SIG-M5 treated with dmso at 0.1 percent for 504 hours (cell line): ENCODE data around the gene AIM2.
"Not testable (repeated sequence)": the region's sequence is repeated elsewhere in the genome, so short reads cannot be mapped to it uniquely, and the experiment has no call there.

Experiments used
- DNase-seq: peaks from one replicate; lab custom pipeline; 2025; ENCODE audit not compliant: unreplicated experiment; lab: John Stamatoyannopoulos, UW

Gene AIM2

GRCh38 chr1:159081626-159082025, 5.1 kb upstream of the AIM2 start:
- no peak for DNase-seq

- DNase-seq: no peak
Observed at GRCh38 chr1:159079525-159079924, 3.0 kb upstream of the AIM2 start.

- peak; percentile 92 for DNase-seq
Observed at GRCh38 chr1:159077120-159077961, 775 bp upstream of the AIM2 start.

GRCh38 chr1:159071970-159072582, 4.5 kb downstream of the AIM2 start:
- DNase-seq: peak; percentile 83

GRCh38 chr1:159068886-159069285, 7.7 kb downstream of the AIM2 start:
- peak; percentile 62 for DNase-seq

- DNase-seq: peak; percentile 98
Observed at GRCh38 chr1:159067699-159068621, 8.6 kb downstream of the AIM2 start.

GRCh38 chr1:159066108-159066507, 10.5 kb downstream of the AIM2 start:
- DNase-seq: no peak

GRCh38 chr1:159065106-159065505, 11.5 kb downstream of the AIM2 start:
- no peak for DNase-seq

GRCh38 chr1:159058751-159059150, 17.8 kb downstream of the AIM2 start:
- no peak for DNase-seq

GRCh38 chr1:159056069-159056698, 20.4 kb downstream of the AIM2 start:
- no peak for DNase-seq

- peak; percentile 82 for DNase-seq
Observed at GRCh38 chr1:159055181-159055641, 21.4 kb downstream of the AIM2 start.

- no peak for DNase-seq
Observed at GRCh38 chr1:159054427-159054826, 22.1 kb downstream of the AIM2 start.

GRCh38 chr1:159051436-159051835, 25.1 kb downstream of the AIM2 start:
- DNase-seq: no peak

- not testable (repeated sequence) for DNase-seq
Observed at GRCh38 chr1:159046486-159046885, 30.1 kb downstream of the AIM2 start.

GRCh38 chr1:159040893-159041724, 35.5 kb downstream of the AIM2 start:
- no peak for DNase-seq

GRCh38 chr1:159040206-159040605, 36.4 kb downstream of the AIM2 start:
- no peak for DNase-seq

- no peak for DNase-seq
Observed at GRCh38 chr1:159030877-159031447, 45.6 kb downstream of the AIM2 start.

- DNase-seq: no peak
Observed at GRCh38 chr1:159030311-159030710, 46.3 kb downstream of the AIM2 start.

GRCh38 chr1:159026841-159027240, 49.7 kb downstream of the AIM2 start:
- DNase-seq: not testable (repeated sequence)

GRCh38 chr1:159025043-159025442, 51.5 kb downstream of the AIM2 start:
- no peak for DNase-seq
